Rectal smooth muscle tissue (tissue), 1 donor: ENCODE results near the gene HINT2.

Source experiments
- H3K27ac ChIP-seq: one replicate; pipeline ENCODE4 v1.7.0; 2013; ENCODE audit warnings: low read depth, low read length, inconsistent platforms
- H3K27me3 ChIP-seq: one replicate; pipeline ENCODE4 v1.7.0; 2013; ENCODE audit warnings: low read length; ENCODE audit not compliant: control insufficient read depth, insufficient read depth
- H3K36me3 ChIP-seq: one replicate; pipeline ENCODE4 v1.7.0; 2013; ENCODE audit warnings: low read length; ENCODE audit not compliant: control insufficient read depth, insufficient read depth
- H3K4me1 ChIP-seq: one replicate; pipeline ENCODE4 v1.7.0; 2013; ENCODE audit warnings: low read length; ENCODE audit not compliant: control insufficient read depth, insufficient read depth
- H3K4me3 ChIP-seq: one replicate; pipeline ENCODE4 v1.7.0; 2013; ENCODE audit warnings: low read length
- H3K9ac ChIP-seq: one replicate; pipeline ENCODE4 v1.7.0; 2013; ENCODE audit warnings: low read length

HINT2 gene

GRCh38 chr9:35816708-35817107 lies 1.9 kb upstream of the HINT2 start:
- H3K27ac ChIP-seq = no peak overlapping the region
- H3K4me3 ChIP-seq = no peak overlapping the region

DNA sequence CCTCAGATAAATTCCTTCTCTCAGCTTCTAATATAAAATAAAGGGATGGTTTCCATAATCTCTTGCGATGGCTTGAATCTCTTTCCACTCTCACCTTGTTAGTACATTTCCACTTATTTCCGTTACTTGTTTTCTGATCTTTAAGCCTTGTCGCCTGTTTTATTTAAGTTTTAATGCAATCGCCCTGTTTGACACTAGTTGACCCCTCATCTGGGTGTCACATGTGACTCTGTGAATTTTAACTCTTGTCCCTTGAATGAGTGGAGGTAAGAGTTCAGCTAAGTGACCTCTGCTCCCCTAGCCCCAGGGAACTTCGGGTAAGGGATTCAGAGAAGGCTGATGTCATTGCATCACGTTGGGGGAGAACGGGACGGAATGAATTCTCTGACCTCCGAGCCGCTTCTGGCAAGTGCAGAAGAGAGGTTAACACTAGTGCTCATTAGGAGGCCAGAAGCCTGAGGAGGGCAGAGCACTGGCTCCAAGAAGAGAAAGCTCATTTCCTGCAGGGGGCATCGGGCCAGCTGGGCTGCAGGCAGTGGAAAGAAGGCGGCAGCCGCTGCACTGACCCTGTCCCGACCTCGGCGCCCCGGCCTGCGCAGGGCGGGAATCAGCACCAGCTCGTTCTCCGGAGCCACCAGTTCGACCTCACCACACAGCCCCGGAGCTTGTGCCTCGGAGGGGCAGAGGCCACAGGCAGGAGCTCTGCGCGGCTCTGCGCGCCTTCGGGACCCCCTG lies 569 bp downstream of the HINT2 start:
- Histone ChIP-seq H3K27ac (peak overlapping the region; percentile 95), H3K9ac (peak overlapping the region; percentile 91), H3K4me1 (peaks cover 16% of the 10 kb centered on the region), H3K4me3 (peak overlapping the region; percentile 89), H3K36me3 (peaks cover 3% of the 10 kb centered on the region), H3K27me3 (no peaks in the 10 kb centered on the region)

More at GRCh38 chr9:35816708-35817107, 1.9 kb upstream of the HINT2 start:
- Histone ChIP-seq H3K4me1 (peaks cover 14% of the 10 kb centered on the region), H3K9ac (no peak overlapping the region), H3K36me3 (no peaks in the 10 kb centered on the region), H3K27me3 (no peaks in the 10 kb centered on the region)

GRCh38 chr9:35813434-35814105 lies 1.3 kb downstream of the HINT2 start:
- Histone ChIP-seq H3K4me3 (peak overlapping the region; percentile 2), H3K9ac (no peak overlapping the region), H3K27me3 (no peaks in the 10 kb centered on the region)

DNA sequence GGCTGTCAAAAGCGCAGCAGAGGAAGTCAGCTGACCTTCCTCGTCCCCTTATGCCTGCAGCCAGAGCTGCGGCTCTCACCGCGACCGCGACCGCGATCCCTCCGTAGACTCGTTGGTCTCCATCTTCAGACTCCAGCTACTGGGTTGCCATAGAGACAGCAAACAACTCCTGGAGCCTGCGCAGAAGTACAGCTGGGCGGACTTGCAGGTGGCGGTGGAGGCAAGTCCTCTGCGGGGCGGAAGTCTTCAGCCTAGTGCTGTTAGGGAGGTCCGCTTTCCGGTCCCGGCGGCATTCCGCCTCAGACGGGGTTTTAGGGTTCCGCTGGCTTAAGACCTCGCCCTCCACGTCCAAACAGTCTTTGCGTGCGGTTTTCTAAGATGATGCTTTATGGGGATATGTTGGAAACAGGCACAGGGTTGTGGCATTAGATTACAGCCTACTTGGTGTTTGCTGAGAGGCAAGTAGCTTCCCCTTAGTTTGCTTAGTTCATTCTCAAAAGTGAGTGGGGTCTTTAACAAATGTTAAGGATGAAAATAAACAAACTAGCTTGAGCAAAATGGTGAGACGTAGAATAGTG lies 2.7 kb downstream of the HINT2 start, which contains the start of gene SPAG8:
TSS of gene SPAG8 (minus strand) at position 238 of the 578 bp plus-strand sequence. CDS start at position 123, 115 bp downstream.
- Histone ChIP-seq H3K27me3 (no peaks in the 10 kb centered on the region), H3K4me1 (peaks cover 16% of the 10 kb centered on the region), H3K27ac (peak within 1 kb of the TSS; percentile 81), H3K36me3 (peaks cover 12% of the 10 kb centered on the region), H3K4me3 (peak within 1 kb of the TSS; percentile 53), H3K9ac (peak within 1 kb of the TSS; percentile 13)

More at GRCh38 chr9:35813434-35814105, 1.3 kb downstream of the HINT2 start:
- peak overlapping the region; percentile 95 for H3K27ac ChIP-seq
- H3K4me1 ChIP-seq = peaks cover 16% of the 10 kb centered on the region
- peaks cover 6% of the 10 kb centered on the region for H3K36me3 ChIP-seq

DNA sequence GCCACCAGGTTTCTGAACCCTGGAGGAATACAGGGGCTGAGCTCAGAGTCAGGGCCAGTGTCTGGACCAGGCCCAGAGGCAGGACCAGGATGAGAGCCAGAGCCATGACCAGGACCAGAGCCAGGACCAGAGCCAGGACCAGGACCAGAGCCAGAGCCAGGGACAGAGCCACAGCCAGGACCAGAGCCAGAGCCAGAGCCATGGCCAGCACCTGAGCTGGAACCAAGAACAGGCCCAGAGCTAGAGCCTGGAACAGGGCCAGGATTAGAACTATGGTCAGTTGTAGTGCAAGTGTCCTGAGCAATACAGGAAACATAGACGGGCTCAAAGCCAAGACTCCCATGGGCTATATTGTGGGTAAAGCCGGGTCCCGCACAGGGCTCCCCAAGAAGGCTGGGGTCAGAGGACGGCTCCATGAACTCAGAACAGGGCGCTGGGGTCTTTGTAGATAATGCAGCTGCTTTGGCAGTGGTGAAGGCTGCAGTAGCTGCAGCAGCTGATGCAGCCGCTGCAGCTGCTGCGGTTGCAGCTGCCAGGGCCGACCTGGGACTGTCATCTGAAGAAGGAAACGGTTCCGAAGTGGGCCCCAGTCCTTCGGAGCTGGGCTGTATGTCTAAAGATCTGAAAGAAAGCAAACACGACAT lies 3.3 kb downstream of the HINT2 start:
- H3K36me3 ChIP-seq = peaks cover 16% of the 10 kb centered on the region
- no peaks in the 10 kb centered on the region for H3K27me3 ChIP-seq
- peaks cover 16% of the 10 kb centered on the region for H3K4me1 ChIP-seq
- peak overlapping the region; percentile 53 for H3K4me3 ChIP-seq
- H3K27ac ChIP-seq = no peak overlapping the region
- no peak overlapping the region for H3K9ac ChIP-seq

DNA sequence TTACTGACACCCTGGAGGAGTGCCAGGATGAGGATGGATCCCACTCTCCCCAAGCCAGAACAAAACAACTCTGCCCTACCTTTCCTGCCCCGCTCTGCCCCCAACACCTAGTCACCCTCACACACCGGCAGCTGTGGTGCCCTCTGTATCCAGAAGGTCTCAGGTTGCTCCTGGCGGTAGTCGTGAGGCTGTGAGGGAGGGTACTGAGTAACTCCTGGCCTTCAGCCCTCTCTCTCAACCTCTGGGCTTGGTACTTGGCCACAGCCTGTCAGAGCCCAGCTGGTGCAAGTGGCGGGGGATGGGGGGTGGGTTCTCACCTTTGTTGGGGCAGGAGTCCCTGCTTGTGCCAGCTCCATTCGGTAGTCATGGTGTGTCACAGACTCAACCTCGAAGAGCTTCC lies 4.7 kb downstream of the HINT2 start:
- peaks cover 16% of the 10 kb centered on the region for H3K4me1 ChIP-seq
- no peaks in the 10 kb centered on the region for H3K27me3 ChIP-seq
- no peak overlapping the region for H3K27ac ChIP-seq
- H3K4me3 ChIP-seq = no peak overlapping the region
- H3K36me3 ChIP-seq = peaks cover 28% of the 10 kb centered on the region
- H3K9ac ChIP-seq = no peak overlapping the region

DNA sequence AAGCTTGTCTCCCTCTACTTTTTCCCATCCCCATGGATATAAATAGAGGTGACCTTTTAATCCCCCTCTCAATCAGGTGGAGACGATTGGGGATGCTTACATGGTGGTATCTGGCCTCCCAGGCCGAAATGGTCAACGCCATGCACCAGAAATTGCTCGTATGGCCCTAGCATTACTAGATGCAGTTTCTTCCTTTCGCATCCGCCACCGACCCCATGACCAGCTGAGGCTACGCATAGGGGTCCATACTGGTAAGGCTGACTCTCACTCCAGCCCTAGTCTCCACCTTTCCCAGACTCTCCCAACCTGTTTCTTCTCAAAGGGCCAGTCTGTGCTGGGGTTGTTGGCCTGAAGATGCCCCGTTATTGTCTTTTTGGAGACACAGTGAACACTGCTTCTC lies 6.4 kb downstream of the HINT2 start:
- Histone ChIP-seq H3K36me3 (peaks cover 29% of the 10 kb centered on the region), H3K9ac (no peak overlapping the region), H3K4me3 (no peak overlapping the region), H3K27ac (no peak overlapping the region), H3K27me3 (no peaks in the 10 kb centered on the region), H3K4me1 (peaks cover 7% of the 10 kb centered on the region)

DNA sequence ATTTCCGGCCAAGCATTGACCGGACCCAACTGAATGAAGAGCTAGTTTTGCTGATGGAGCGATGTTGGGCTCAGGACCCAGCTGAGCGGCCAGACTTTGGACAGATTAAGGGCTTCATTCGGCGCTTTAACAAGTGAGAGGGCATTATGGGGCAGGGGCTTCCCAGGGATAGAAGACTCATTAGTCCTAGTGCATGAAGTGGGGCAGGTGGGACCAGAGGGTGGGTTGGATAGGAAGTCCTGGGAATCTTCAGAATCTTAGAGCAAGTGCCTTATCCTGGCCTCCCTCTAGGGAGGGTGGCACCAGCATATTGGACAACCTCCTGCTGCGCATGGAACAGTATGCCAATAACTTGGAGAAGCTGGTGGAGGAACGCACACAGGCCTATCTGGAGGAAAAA lies 8.7 kb downstream of the HINT2 start:
- Histone ChIP-seq H3K27me3 (no peaks in the 10 kb centered on the region), H3K27ac (no peak overlapping the region), H3K4me3 (no peak overlapping the region), H3K36me3 (peaks cover 40% of the 10 kb centered on the region), H3K9ac (no peak overlapping the region), H3K4me1 (no peaks in the 10 kb centered on the region)

- H3K4me1 ChIP-seq = no peaks in the 10 kb centered on the region
- no peak overlapping the region for H3K4me3 ChIP-seq
- no peak overlapping the region for H3K27ac ChIP-seq
- no peak overlapping the region for H3K9ac ChIP-seq
- no peaks in the 10 kb centered on the region for H3K27me3 ChIP-seq
- peaks cover 28% of the 10 kb centered on the region for H3K36me3 ChIP-seq
Observed at GRCh38 chr9:35801328-35802128, 13.3 kb downstream of the HINT2 start.

DNA sequence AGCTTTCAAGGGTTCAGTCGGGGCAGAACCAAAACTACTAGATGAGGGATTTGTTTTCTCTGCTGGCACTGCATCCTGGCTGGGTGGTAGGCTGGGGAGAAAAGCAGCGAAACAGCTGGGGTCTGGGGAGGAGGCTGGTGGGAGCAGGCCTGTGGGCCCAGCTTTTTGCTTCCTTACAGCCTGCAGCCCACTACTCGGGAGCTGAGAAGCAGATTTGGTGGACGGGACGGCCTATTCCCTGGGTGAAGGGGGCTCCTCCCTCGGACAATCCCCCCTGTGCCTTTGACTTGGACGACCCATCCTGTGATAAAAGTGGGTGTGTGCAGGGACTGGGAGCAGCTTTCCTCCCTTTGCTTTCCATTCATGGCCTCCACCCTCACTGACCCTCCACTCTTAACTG lies 14.3 kb downstream of the HINT2 start:
- no peaks in the 10 kb centered on the region for H3K4me1 ChIP-seq
- H3K36me3 ChIP-seq = peaks cover 20% of the 10 kb centered on the region
- H3K9ac ChIP-seq = no peak overlapping the region
- no peak overlapping the region for H3K4me3 ChIP-seq
- H3K27ac ChIP-seq = no peak overlapping the region
- no peaks in the 10 kb centered on the region for H3K27me3 ChIP-seq

GRCh38 chr9:35798658-35799374 lies 16.0 kb downstream of the HINT2 start:
- H3K27me3 ChIP-seq = no peaks in the 10 kb centered on the region
- no peak overlapping the region for H3K9ac ChIP-seq
- peaks cover 2% of the 10 kb centered on the region for H3K4me1 ChIP-seq
- no peak overlapping the region for H3K27ac ChIP-seq
- H3K36me3 ChIP-seq = peaks cover 14% of the 10 kb centered on the region
- no peak overlapping the region for H3K4me3 ChIP-seq
